Activated naive CD8-positive, alpha-beta T cell treated with anti-CD3 and anti-CD28 coated beads, Interleukin-2, amount 50 U/mL, for 24 hours (primary cell): ENCODE results near the gene HECW1.

Source experiments
- ATAC-seq: fragments of 150-1000 bp; cut with Tn5 transposase; one replicate; pipeline ENCODE4 v1.10.0; 2021
- DNase-seq: peaks from one replicate; pipeline ENCODE4 v3.0.0; 2021
- H3K27ac Mint-ChIP-seq: one replicate; pipeline ENCODE4 v1.8.0; 2021; ENCODE audit warnings: mild to moderate bottlenecking, mixed read lengths
- H3K27me3 Mint-ChIP-seq: one replicate; pipeline ENCODE4 v1.8.0; 2021; ENCODE audit warnings: mixed read lengths
- H3K36me3 Mint-ChIP-seq: one replicate; pipeline ENCODE4 v1.8.0; 2021; ENCODE audit warnings: low read depth, mixed read lengths
- H3K4me1 Mint-ChIP-seq: one replicate; pipeline ENCODE4 v1.8.0; 2021; ENCODE audit warnings: mixed read lengths
- H3K4me3 Mint-ChIP-seq: one replicate; pipeline ENCODE4 v1.8.0; 2021; ENCODE audit warnings: mild to moderate bottlenecking, moderate library complexity, mixed read lengths
- H3K9me3 Mint-ChIP-seq: one replicate; pipeline ENCODE4 v1.8.0; 2021; ENCODE audit warnings: mixed read lengths

The HECW1 gene

GRCh38 chr7:43406961-43407360 lies 294.5 kb downstream of the HECW1 start:
- Mint-ChIP-seq H3K27me3 (peaks cover under 1% of the 10 kb centered on the region), H3K9me3 (no peaks in the 10 kb centered on the region)
- no peak for ATAC-seq

GRCh38 chr7:43408981-43409380 lies 296.5 kb downstream of the HECW1 start:
- H3K36me3 Mint-ChIP-seq, result no peaks in the 10 kb centered on the region
- ATAC-seq, result no peak

More at GRCh38 chr7:43406961-43407360, 294.5 kb downstream of the HECW1 start:
- DNase-seq, result no peak
- Mint-ChIP-seq H3K4me3 (no peak overlapping the region), H3K36me3 (no peaks in the 10 kb centered on the region), H3K4me1 (no peaks in the 10 kb centered on the region), H3K27ac (no peak overlapping the region)

GRCh38 chr7:43417455-43417854 lies 305.0 kb downstream of the HECW1 start:
- Mint-ChIP-seq H3K27me3 (peaks cover 17% of the 10 kb centered on the region), H3K36me3 (no peaks in the 10 kb centered on the region), H3K4me1 (no peaks in the 10 kb centered on the region), H3K4me3 (no peak overlapping the region), H3K9me3 (peaks cover 4% of the 10 kb centered on the region), H3K27ac (no peak overlapping the region)
- ATAC-seq, result no peak
- DNase-seq, result no peak

More at GRCh38 chr7:43408981-43409380, 296.5 kb downstream of the HECW1 start:
- no peak for DNase-seq
- H3K4me3 Mint-ChIP-seq, result no peak overlapping the region
- no peaks in the 10 kb centered on the region for H3K27me3 Mint-ChIP-seq
- H3K4me1 Mint-ChIP-seq, result no peaks in the 10 kb centered on the region
- H3K9me3 Mint-ChIP-seq, result no peaks in the 10 kb centered on the region
- no peak overlapping the region for H3K27ac Mint-ChIP-seq

- H3K27ac Mint-ChIP-seq, result no peak overlapping the region
- no peaks in the 10 kb centered on the region for H3K27me3 Mint-ChIP-seq
- DNase-seq (no peak), ATAC-seq (no peak)
- H3K36me3 Mint-ChIP-seq, result no peaks in the 10 kb centered on the region
- no peaks in the 10 kb centered on the region for H3K9me3 Mint-ChIP-seq
- H3K4me1 Mint-ChIP-seq, result peaks cover 10% of the 10 kb centered on the region
- H3K4me3 Mint-ChIP-seq, result no peak overlapping the region
Observed at GRCh38 chr7:43430411-43430810, 318.0 kb downstream of the HECW1 start.

- Mint-ChIP-seq H3K27ac (peak overlapping the region; percentile 19), H3K27me3 (no peaks in the 10 kb centered on the region), H3K4me3 (no peak overlapping the region), H3K36me3 (no peaks in the 10 kb centered on the region), H3K9me3 (no peaks in the 10 kb centered on the region), H3K4me1 (peaks cover 10% of the 10 kb centered on the region)
- ATAC-seq (peak; percentile 57), DNase-seq (no peak)
Observed at GRCh38 chr7:43431020-43431595, 318.7 kb downstream of the HECW1 start.

GRCh38 chr7:43433639-43434038 lies 321.2 kb downstream of the HECW1 start:
- no peaks in the 10 kb centered on the region for H3K27me3 Mint-ChIP-seq
- no peak for ATAC-seq
- no peak overlapping the region for H3K4me3 Mint-ChIP-seq
- no peaks in the 10 kb centered on the region for H3K36me3 Mint-ChIP-seq
- no peaks in the 10 kb centered on the region for H3K9me3 Mint-ChIP-seq
- no peak for DNase-seq
- no peak overlapping the region for H3K27ac Mint-ChIP-seq
- H3K4me1 Mint-ChIP-seq, result peaks cover 10% of the 10 kb centered on the region

- ATAC-seq (no peak), DNase-seq (no peak)
- H3K4me3 Mint-ChIP-seq, result no peak overlapping the region
- H3K36me3 Mint-ChIP-seq, result no peaks in the 10 kb centered on the region
- no peak overlapping the region for H3K27ac Mint-ChIP-seq
- no peaks in the 10 kb centered on the region for H3K4me1 Mint-ChIP-seq
- H3K27me3 Mint-ChIP-seq, result no peaks in the 10 kb centered on the region
- no peaks in the 10 kb centered on the region for H3K9me3 Mint-ChIP-seq
Observed at GRCh38 chr7:43437001-43437400, 324.6 kb downstream of the HECW1 start.

- Mint-ChIP-seq H3K4me1 (no peaks in the 10 kb centered on the region), H3K27ac (no peak overlapping the region), H3K9me3 (no peaks in the 10 kb centered on the region), H3K4me3 (no peak overlapping the region), H3K27me3 (peaks cover 4% of the 10 kb centered on the region), H3K36me3 (no peaks in the 10 kb centered on the region)
- DNase-seq (no peak), ATAC-seq (no peak)
Observed at GRCh38 chr7:43438897-43439479, 326.5 kb downstream of the HECW1 start.

- Mint-ChIP-seq H3K9me3 (no peaks in the 10 kb centered on the region), H3K27me3 (peaks cover 7% of the 10 kb centered on the region), H3K36me3 (no peaks in the 10 kb centered on the region), H3K27ac (no peak overlapping the region), H3K4me3 (no peak overlapping the region), H3K4me1 (no peaks in the 10 kb centered on the region)
- peak; percentile 70 for DNase-seq
- ATAC-seq, result peak; percentile 52
Observed at GRCh38 chr7:43439631-43440401, 327.4 kb downstream of the HECW1 start.

GRCh38 chr7:43441231-43442130 lies 329.0 kb downstream of the HECW1 start:
- H3K4me1 Mint-ChIP-seq, result no peaks in the 10 kb centered on the region
- no peak overlapping the region for H3K27ac Mint-ChIP-seq
- no peak for ATAC-seq
- no peaks in the 10 kb centered on the region for H3K36me3 Mint-ChIP-seq
- no peaks in the 10 kb centered on the region for H3K9me3 Mint-ChIP-seq
- no peak for DNase-seq
- peaks cover 7% of the 10 kb centered on the region for H3K27me3 Mint-ChIP-seq
- H3K4me3 Mint-ChIP-seq, result no peak overlapping the region

- ATAC-seq (no peak), DNase-seq (no peak)
- H3K4me1 Mint-ChIP-seq, result no peaks in the 10 kb centered on the region
- no peaks in the 10 kb centered on the region for H3K36me3 Mint-ChIP-seq
- H3K27ac Mint-ChIP-seq, result no peak overlapping the region
- no peaks in the 10 kb centered on the region for H3K9me3 Mint-ChIP-seq
- no peak overlapping the region for H3K4me3 Mint-ChIP-seq
- peaks cover 7% of the 10 kb centered on the region for H3K27me3 Mint-ChIP-seq
Observed at GRCh38 chr7:43443381-43443780, 330.9 kb downstream of the HECW1 start.

GRCh38 chr7:43444711-43445578 lies 332.5 kb downstream of the HECW1 start:
- DNase-seq, result no peak
- H3K27ac Mint-ChIP-seq, result no peak overlapping the region
- H3K27me3 Mint-ChIP-seq, result peaks cover 7% of the 10 kb centered on the region
- no peaks in the 10 kb centered on the region for H3K4me1 Mint-ChIP-seq
- no peaks in the 10 kb centered on the region for H3K36me3 Mint-ChIP-seq
- no peak overlapping the region for H3K4me3 Mint-ChIP-seq
- H3K9me3 Mint-ChIP-seq, result no peaks in the 10 kb centered on the region
- ATAC-seq, result peak; percentile 20

GRCh38 chr7:43449577-43449976 lies 337.1 kb downstream of the HECW1 start:
- H3K27me3 Mint-ChIP-seq, result peaks cover 3% of the 10 kb centered on the region
- ATAC-seq (no peak), DNase-seq (no peak)
- no peaks in the 10 kb centered on the region for H3K36me3 Mint-ChIP-seq
- H3K9me3 Mint-ChIP-seq, result no peaks in the 10 kb centered on the region
- no peaks in the 10 kb centered on the region for H3K4me1 Mint-ChIP-seq
- no peak overlapping the region for H3K27ac Mint-ChIP-seq
- no peak overlapping the region for H3K4me3 Mint-ChIP-seq

GRCh38 chr7:43450894-43451293 lies 338.4 kb downstream of the HECW1 start:
- Mint-ChIP-seq H3K36me3 (no peaks in the 10 kb centered on the region), H3K9me3 (no peaks in the 10 kb centered on the region), H3K27me3 (peaks cover 3% of the 10 kb centered on the region), H3K27ac (no peak overlapping the region), H3K4me1 (no peaks in the 10 kb centered on the region), H3K4me3 (no peak overlapping the region)
- no peak for ATAC-seq
- no peak for DNase-seq
